ENCODE data around the gene MPRIP. TPM values are rescaled to one million over a fixed set of nuclear protein-coding genes. Genes with fewer than 3 reads are reported as not detected.

Gene MPRIP
- total and polyA plus RNA-seq, 2 of the 13 experiments (the other 11 are each of a cell fraction or from before 2014, with no cell fraction given), result 50.2 to 52.4 TPM

DNA sequence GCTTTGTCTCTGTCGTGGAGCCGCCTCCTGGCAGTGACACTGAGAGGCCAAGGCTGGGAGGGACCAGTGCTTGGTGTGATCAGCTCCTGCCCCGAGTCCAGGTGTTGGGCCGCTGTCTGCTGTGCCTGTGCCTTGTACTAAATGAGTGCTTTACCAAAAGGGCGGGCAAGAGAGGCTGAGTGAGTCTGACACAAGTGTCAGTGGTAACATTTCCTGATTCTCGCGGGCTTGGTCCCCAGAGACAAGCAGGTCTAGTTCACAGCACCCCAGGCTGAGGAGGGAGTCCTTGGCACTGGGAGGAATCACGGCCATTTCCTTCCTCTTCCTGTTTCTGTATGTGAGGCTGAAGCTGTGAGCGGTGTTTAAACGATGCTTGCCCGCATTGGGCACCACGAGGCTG, 133.7 kb downstream of the MPRIP start:
- no TSS peak for BruUV-seq (replicated peaks)
- CTCF ChIA-PET (ENCODE audit: low intra/inter-chr PET ratio, low total read pairs), result no interaction called here
- H3K27ac ChIP-seq (ENCODE audit: extremely low read length, insufficient read depth, low read length), result no peak overlapping the region
- in situ Hi-C loops (cut with HindIII; ENCODE audit: extremely low pct_ligation_motif_present, low pct_unique_long_range_greater_than_20kb), result no loop called here
- H3K4me3 ChIP-seq (replicated peaks in 1 of 3; ENCODE audit: insufficient read depth in 1 of 3, low read depth in 2 of 3, low read length in 3 of 3), result no peak overlapping the region
- H2AFZ ChIP-seq (ENCODE audit: low read length), result no peak overlapping the region
- no peaks in the 10 kb centered on the region for H3K9me3 ChIP-seq (ENCODE audit: low read length)
- no peaks in the 10 kb centered on the region for H3K27me3 ChIP-seq (ENCODE audit: control insufficient read depth in 1 of 2, insufficient read depth in 2 of 2, low read length in 2 of 2)
- FAIRE-seq (no peak), ATAC-seq (no peak), DNase-seq (ENCODE audit: low spot score) (no peak)
- H3K4me1 ChIP-seq (ENCODE audit: insufficient read depth, low read length), result no peaks in the 10 kb centered on the region
- H3K36me3 ChIP-seq (replicated peaks in 1 of 2; ENCODE audit: control insufficient read depth in 1 of 2, insufficient read depth in 2 of 2, low read length in 2 of 2), result peaks cover 31 to 80% of the 10 kb centered on the region in 2 experiments; a peak in 4 of 5 replicates
- H4K20me1 ChIP-seq (ENCODE audit: insufficient read depth, low read length), result no peaks in the 10 kb centered on the region
- TF ChIP-seq ZNF777 (CRISPR knock-in tag; IDR thresholded peaks at IDR 0.05) (no peak), MLLT10 (CRISPR knock-in tag; IDR thresholded peaks at IDR 0.05) (no peak), ZNF30 (CRISPR knock-in tag; IDR thresholded peaks at IDR 0.05) (no peak), ZKSCAN1 (IDR thresholded peaks at IDR 0.05; ENCODE audit: low read length) (no peak), RBM39 (IDR thresholded peaks at IDR 0.05; ENCODE audit: low read depth, low read length, poor library complexity, severe bottlenecking) (no peak), RNF2 (conservative IDR thresholded peaks at IDR 0.05; ENCODE audit: low read depth) (no peak), MAF1 (CRISPR knock-in tag; IDR thresholded peaks at IDR 0.05; ENCODE audit: borderline replicate concordance) (no peak), CCAR2 (optimal IDR thresholded peaks at IDR 0.05; ENCODE audit: low read depth, low read length) (no peak), MEIS2 (CRISPR knock-in tag; IDR thresholded peaks at IDR 0.05) (no peak), NONO (IDR thresholded peaks at IDR 0.05) (no peak), NONO (CRISPR knock-in tag; conservative IDR thresholded peaks at IDR 0.05) (no peak), GABPA (IDR thresholded peaks at IDR 0.05; ENCODE audit: low read depth, low read length) (no peak), GABPA (CRISPR knock-in tag; IDR thresholded peaks at IDR 0.05; ENCODE audit: low read depth) (no peak), ZNF264 (CRISPR knock-in tag; IDR thresholded peaks at IDR 0.05) (no peak), ZFP1 (CRISPR knock-in tag; IDR thresholded peaks at IDR 0.05) (no peak), ZNF616 (CRISPR knock-in tag; IDR thresholded peaks at IDR 0.05; ENCODE audit: low read depth) (no peak), XBP1 (CRISPR knock-in tag; IDR thresholded peaks at IDR 0.05) (no peak)
- TF ChIP-seq, protein P1, sequence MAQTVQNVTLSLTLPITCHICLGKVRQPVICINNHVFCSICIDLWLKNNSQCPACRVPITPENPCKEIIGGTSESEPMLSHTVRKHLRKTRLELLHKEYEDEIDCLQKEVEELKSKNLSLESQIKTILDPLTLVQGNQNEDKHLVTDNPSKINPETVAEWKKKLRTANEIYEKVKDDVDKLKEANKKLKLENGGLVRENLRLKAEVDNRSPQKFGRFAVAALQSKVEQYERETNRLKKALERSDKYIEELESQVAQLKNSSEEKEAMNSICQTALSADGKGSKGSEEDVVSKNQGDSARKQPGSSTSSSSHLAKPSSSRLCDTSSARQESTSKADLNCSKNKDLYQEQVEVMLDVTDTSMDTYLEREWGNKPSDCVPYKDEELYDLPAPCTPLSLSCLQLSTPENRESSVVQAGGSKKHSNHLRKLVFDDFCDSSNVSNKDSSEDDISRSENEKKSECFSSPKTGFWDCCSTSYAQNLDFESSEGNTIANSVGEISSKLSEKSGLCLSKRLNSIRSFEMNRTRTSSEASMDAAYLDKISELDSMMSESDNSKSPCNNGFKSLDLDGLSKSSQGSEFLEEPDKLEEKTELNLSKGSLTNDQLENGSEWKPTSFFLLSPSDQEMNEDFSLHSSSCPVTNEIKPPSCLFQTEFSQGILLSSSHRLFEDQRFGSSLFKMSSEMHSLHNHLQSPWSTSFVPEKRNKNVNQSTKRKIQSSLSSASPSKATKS (CRISPR knock-in tag; IDR thresholded peaks at IDR 0.05), result no peak
- TF ChIP-seq, protein P2, sequence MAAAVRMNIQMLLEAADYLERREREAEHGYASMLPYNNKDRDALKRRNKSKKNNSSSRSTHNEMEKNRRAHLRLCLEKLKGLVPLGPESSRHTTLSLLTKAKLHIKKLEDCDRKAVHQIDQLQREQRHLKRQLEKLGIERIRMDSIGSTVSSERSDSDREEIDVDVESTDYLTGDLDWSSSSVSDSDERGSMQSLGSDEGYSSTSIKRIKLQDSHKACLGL (CRISPR knock-in tag; IDR thresholded peaks at IDR 0.05), result no peak
- TF ChIP-seq, protein P3, sequence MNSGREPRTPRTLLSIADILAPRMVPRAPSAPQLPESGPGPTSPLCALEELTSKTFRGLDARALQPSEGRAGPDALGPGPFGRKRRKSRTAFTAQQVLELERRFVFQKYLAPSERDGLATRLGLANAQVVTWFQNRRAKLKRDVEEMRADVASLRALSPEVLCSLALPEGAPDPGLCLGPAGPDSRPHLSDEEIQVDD (CRISPR knock-in tag; IDR thresholded peaks at IDR 0.05; ENCODE audit: borderline replicate concordance), result no peak
- TF ChIP-seq, protein P4, sequence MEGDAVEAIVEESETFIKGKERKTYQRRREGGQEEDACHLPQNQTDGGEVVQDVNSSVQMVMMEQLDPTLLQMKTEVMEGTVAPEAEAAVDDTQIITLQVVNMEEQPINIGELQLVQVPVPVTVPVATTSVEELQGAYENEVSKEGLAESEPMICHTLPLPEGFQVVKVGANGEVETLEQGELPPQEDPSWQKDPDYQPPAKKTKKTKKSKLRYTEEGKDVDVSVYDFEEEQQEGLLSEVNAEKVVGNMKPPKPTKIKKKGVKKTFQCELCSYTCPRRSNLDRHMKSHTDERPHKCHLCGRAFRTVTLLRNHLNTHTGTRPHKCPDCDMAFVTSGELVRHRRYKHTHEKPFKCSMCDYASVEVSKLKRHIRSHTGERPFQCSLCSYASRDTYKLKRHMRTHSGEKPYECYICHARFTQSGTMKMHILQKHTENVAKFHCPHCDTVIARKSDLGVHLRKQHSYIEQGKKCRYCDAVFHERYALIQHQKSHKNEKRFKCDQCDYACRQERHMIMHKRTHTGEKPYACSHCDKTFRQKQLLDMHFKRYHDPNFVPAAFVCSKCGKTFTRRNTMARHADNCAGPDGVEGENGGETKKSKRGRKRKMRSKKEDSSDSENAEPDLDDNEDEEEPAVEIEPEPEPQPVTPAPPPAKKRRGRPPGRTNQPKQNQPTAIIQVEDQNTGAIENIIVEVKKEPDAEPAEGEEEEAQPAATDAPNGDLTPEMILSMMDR (CRISPR knock-in tag; IDR thresholded peaks at IDR 0.05), result no peak
- no peak overlapping the region for H3K9ac ChIP-seq (ENCODE audit: insufficient read depth, low read depth, low read length)
- H3K4me2 ChIP-seq (ENCODE audit: low read depth, low read length), result no peak overlapping the region
- POLR2A ChIA-PET, result no interaction called here
- 97% methylated on average over 5 of the region's 12 CpGs for WGBS (ENCODE audit: low lambda C conversion rate)
- no peaks in the 10 kb centered on the region for H3K79me2 ChIP-seq (ENCODE audit: insufficient read depth, low read length)
- intact Hi-C loops (cut with micrococcal nuclease; ENCODE audit: unreplicated experiment), result no loop called here
